WTC11 (cell line): ENCODE measurements around the gene CCDC107. TPM values are rescaled to one million over a fixed set of nuclear protein-coding genes. Genes with fewer than 3 reads are reported as not detected.

Experiments used
- ATAC-seq: fragments of 200-7000 bp; cut with Tn5 transposase; 2 replicates; pipeline ENCODE4 v1.10.0; 2021; ENCODE audit warnings: mild to moderate bottlenecking, moderate library complexity
- CTCF ChIA-PET: fragments of 300-600 bp; sonication (Branson Sonifier 250); formaldehyde crosslinking; loops from one replicate; lab custom pipeline; 2021; ENCODE audit warnings: antibody characterized with exemption; lab: Charles Lee
- POLR2A ChIA-PET: fragments of 350-600 bp; sonication (Branson Sonifier 250); formaldehyde crosslinking; loops from one replicate; lab custom pipeline; 2021; ENCODE audit warnings: antibody characterized with exemption; lab: Charles Lee
- DNase-seq: peaks from one replicate; pipeline ENCODE4 v3.0.0; 2021; ENCODE audit warnings: low spot score
- H3K27ac Mint-ChIP-seq: 2 replicates; pipeline ENCODE4 v1.8.0; 2021; ENCODE audit warnings: mixed read lengths
- H3K27me3 Mint-ChIP-seq: 2 replicates; pipeline ENCODE4 v1.8.0; 2021; ENCODE audit warnings: low read depth, mild to moderate bottlenecking, moderate library complexity, mixed read lengths
- H3K36me3 Mint-ChIP-seq: 2 replicates; pipeline ENCODE4 v1.8.0; 2021; ENCODE audit warnings: mixed read lengths
- H3K4me1 Mint-ChIP-seq: 2 replicates; pipeline ENCODE4 v1.8.0; 2022; ENCODE audit warnings: mixed read lengths
- H3K4me3 Mint-ChIP-seq: 2 replicates; pipeline ENCODE4 v1.8.0; 2021; ENCODE audit warnings: mild to moderate bottlenecking, moderate library complexity, mixed read lengths
- H3K9me3 Mint-ChIP-seq: 2 replicates; pipeline ENCODE4 v1.8.0; 2021; ENCODE audit warnings: mixed read lengths
- ATF2 ChIP-seq: sonication (generic); formaldehyde crosslinking; IDR thresholded peaks from 2 replicates; pipeline ENCODE4 v1.8.1; 2022; ENCODE audit warnings: low read depth, missing genetic modification reagents, borderline replicate concordance
- E2F4 ChIP-seq: sonication (generic); formaldehyde crosslinking; IDR thresholded peaks from 2 replicates; pipeline ENCODE4 v1.8.1; 2022; ENCODE audit warnings: low read depth, mild to moderate bottlenecking, moderate library complexity, missing genetic modification reagents, borderline replicate concordance
- ERG ChIP-seq: fragments of 250-450 bp; sonication (Bioruptor Pico); IDR thresholded peaks from 2 replicates; pipeline ENCODE4 v1.8.0; 2021; ENCODE audit warnings: mild to moderate bottlenecking
- FOXP1 ChIP-seq: sonication (generic); formaldehyde crosslinking; IDR thresholded peaks from 2 replicates; pipeline ENCODE4 v1.8.0; 2022; ENCODE audit warnings: missing genetic modification reagents, mild to moderate bottlenecking, moderate library complexity, borderline replicate concordance
- GABPB1 ChIP-seq: sonication (generic); formaldehyde crosslinking; IDR thresholded peaks from 2 replicates; pipeline ENCODE4 v1.8.1; 2023; ENCODE audit warnings: mild to moderate bottlenecking, missing genetic modification reagents
- GTF2I ChIP-seq: fragments of 250-450 bp; sonication (Bioruptor Pico); conservative IDR thresholded peaks from 2 replicates; pipeline ENCODE4 v1.4.0; 2021; ENCODE audit warnings: mild to moderate bottlenecking
- IRF1 ChIP-seq: sonication (generic); formaldehyde crosslinking; IDR thresholded peaks from 2 replicates; pipeline ENCODE4 v1.8.0; 2023; ENCODE audit warnings: missing genetic modification reagents
- KAT7 ChIP-seq: sonication (generic); formaldehyde crosslinking; IDR thresholded peaks from 2 replicates; pipeline ENCODE4 v1.8.1; 2023; ENCODE audit warnings: missing genetic modification reagents, mild to moderate bottlenecking, borderline replicate concordance
- MAX ChIP-seq: sonication (generic); formaldehyde crosslinking; IDR thresholded peaks from 2 replicates; pipeline ENCODE4 v1.8.0; 2022; ENCODE audit warnings: mild to moderate bottlenecking, missing genetic modification reagents
- MYBL2 ChIP-seq: sonication (generic); formaldehyde crosslinking; IDR thresholded peaks from 2 replicates; pipeline ENCODE4 v1.8.1; 2023; ENCODE audit warnings: mild to moderate bottlenecking, moderate library complexity, missing genetic modification reagents
- USF2 ChIP-seq: sonication (generic); formaldehyde crosslinking; IDR thresholded peaks from 2 replicates; pipeline ENCODE4 v1.8.1; 2023; ENCODE audit warnings: mild to moderate bottlenecking, missing genetic modification reagents, moderate library complexity
- ZNF121 ChIP-seq: sonication (generic); formaldehyde crosslinking; IDR thresholded peaks from 2 replicates; pipeline ENCODE4 v1.8.0; 2023; ENCODE audit warnings: missing genetic modification reagents
- ZNF263 ChIP-seq: sonication (generic); formaldehyde crosslinking; IDR thresholded peaks from 2 replicates; pipeline ENCODE4 v1.8.1; 2022; ENCODE audit warnings: low read depth, mild to moderate bottlenecking, moderate library complexity, missing genetic modification reagents
- ZNF317 ChIP-seq: sonication (generic); formaldehyde crosslinking; IDR thresholded peaks from 2 replicates; pipeline ENCODE4 v1.8.1; 2023; ENCODE audit warnings: low read depth, mild to moderate bottlenecking, moderate library complexity, missing genetic modification reagents, borderline replicate concordance
- ZNF425 ChIP-seq: fragments of 250-450 bp; sonication (Bioruptor Pico); conservative IDR thresholded peaks from 2 replicates; pipeline ENCODE4 v1.9.0; 2021; ENCODE audit warnings: mild to moderate bottlenecking
- ZSCAN18 ChIP-seq: fragments of 250-450 bp; sonication (Bioruptor Pico); IDR thresholded peaks from 2 replicates; pipeline ENCODE4 v2.1.2; 2022; ENCODE audit warnings: mild to moderate bottlenecking, moderate library complexity
- total RNA-seq: library from RNA; stranded (reverse); gene quantifications from 3 replicates; pipeline ENCODE4 v1.2.3, GENCODE V29; 2021

CCDC107 gene
- total RNA-seq, 1 experiment from 2014 or later, result 10.8 TPM

GRCh38 chr9:35673132-35674024 is 15.3 kb downstream of the CCDC107 start, which contains the start of gene CA9:
Gene CA9 (plus strand): TSS chr9:35673928. CDS start chr9:35673960, 32 bp downstream.
- Mint-ChIP-seq H3K9me3 (no peaks in the 10 kb centered on the region), H3K4me3 (peak within 1 kb of the TSS; percentile 69), H3K27ac (no peak within 1 kb of the TSS), H3K27me3 (peaks cover 30% of the 10 kb centered on the region), H3K36me3 (no peaks in the 10 kb centered on the region), H3K4me1 (peaks cover 9% of the 10 kb centered on the region)
- DNase-seq (no peak), ATAC-seq (no peak)
- TF ChIP-seq ZNF317 (CRISPR knock-in tag) (no peak), FOXP1 (CRISPR knock-in tag) (no peak), MAX (CRISPR knock-in tag) (no peak), MYBL2 (CRISPR knock-in tag) (no peak), ZNF121 (CRISPR knock-in tag) (no peak), IRF1 (no peak), E2F4 (CRISPR knock-in tag) (no peak), KAT7 (CRISPR knock-in tag) (no peak), ATF2 (CRISPR knock-in tag) (no peak), ERG (CRISPR knock-in tag) (no peak), ZNF425 (no peak)
- POLR2A ChIA-PET, result interaction anchor here (1.0 kb wide), 1 partner anchor 9 kb away, joined by 4 read pairs; the partner anchor contains the start of gene ARHGEF39
- CTCF ChIA-PET, result interaction anchor here (1.0 to 1.3 kb wide), 2 partner anchors 23 to 120 kb away, joined by 3 to 4 read pairs; no protein-coding TSS in a partner anchor

- no peaks in the 10 kb centered on the region for H3K36me3 Mint-ChIP-seq
- ChIA-PET POLR2A (no interaction called here), CTCF (interaction anchor here (4.5 kb wide), 1 partner anchor 9 kb away, joined by 41 read pairs; the partner anchor contains the start of gene ARHGEF39)
- peaks cover 30% of the 10 kb centered on the region for H3K27me3 Mint-ChIP-seq
- H3K27ac Mint-ChIP-seq, result no peak overlapping the region
- H3K4me1 Mint-ChIP-seq, result peaks cover 9% of the 10 kb centered on the region
- H3K9me3 Mint-ChIP-seq, result no peaks in the 10 kb centered on the region
- no peak for ATAC-seq
- DNase-seq, result no peak
- H3K4me3 Mint-ChIP-seq, result peak overlapping the region; percentile 69
- TF ChIP-seq ZNF425, result no peak
- no peak for TF ChIP-seq USF2 (CRISPR knock-in tag)
- no peak for TF ChIP-seq ZSCAN18
- no peak for TF ChIP-seq ERG (CRISPR knock-in tag)
- no peak for TF ChIP-seq ZNF263
- no peak for TF ChIP-seq GTF2I (CRISPR knock-in tag)
- TF ChIP-seq ATF2 (CRISPR knock-in tag), result no peak
- no peak for TF ChIP-seq GABPB1 (CRISPR knock-in tag)
Observed at GRCh38 chr9:35674025-35674361, 15.9 kb downstream of the CCDC107 start.
